ENCODE data around the gene PDLIM1. TPM values are rescaled to one million over a fixed set of nuclear protein-coding genes. Genes with fewer than 3 reads are reported as not detected.
A peak's percentile ranks its signal among the peaks of the same experiment; 100 is the strongest.

The PDLIM1 gene
- total and polyA plus RNA-seq, 2 of the 13 experiments (the other 11 are each of a cell fraction or from before 2014, with no cell fraction given): 119 to 123 TPM

- TF ChIP-seq ZFY (CRISPR knock-in tag; IDR thresholded peaks at IDR 0.05): peak; percentile 49; the same call in 1 of the 2 replicates
- TF ChIP-seq ZBTB34 (CRISPR knock-in tag; IDR thresholded peaks at IDR 0.05): 0 out of 2 replicates have a peak, but pooled peaks have one; percentile 49
- TF ChIP-seq DMTF1 (CRISPR knock-in tag; IDR thresholded peaks at IDR 0.05): no peak
- peak; percentile 75; the same call in 1 of the 2 replicates for TF ChIP-seq TBX2 (CRISPR knock-in tag; IDR thresholded peaks at IDR 0.05; ENCODE audit: borderline replicate concordance)
- TF ChIP-seq RCOR2 (CRISPR knock-in tag; IDR thresholded peaks at IDR 0.05): peak; percentile 94
- peak; percentile 96; the same call in 1 of the 2 replicates for TF ChIP-seq THRA (CRISPR knock-in tag; IDR thresholded peaks at IDR 0.05; ENCODE audit: borderline replicate concordance)
- peak; percentile 57; the same call in 1 of the 2 replicates for TF ChIP-seq CCDC6 (CRISPR knock-in tag; IDR thresholded peaks at IDR 0.05)
- peak; percentile 45; the same call in 1 of the 2 replicates for TF ChIP-seq ZNF629 (CRISPR knock-in tag; conservative IDR thresholded peaks at IDR 0.05)
- TF ChIP-seq, protein P1, sequence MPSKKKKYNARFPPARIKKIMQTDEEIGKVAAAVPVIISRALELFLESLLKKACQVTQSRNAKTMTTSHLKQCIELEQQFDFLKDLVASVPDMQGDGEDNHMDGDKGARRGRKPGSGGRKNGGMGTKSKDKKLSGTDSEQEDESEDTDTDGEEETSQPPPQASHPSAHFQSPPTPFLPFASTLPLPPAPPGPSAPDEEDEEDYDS (CRISPR knock-in tag; IDR thresholded peaks at IDR 0.05): peak; percentile 29; the same call in 1 of the 2 replicates
- TF ChIP-seq CEBPB (IDR thresholded peaks at IDR 0.05; ENCODE audit: borderline replicate concordance, low read depth, low read length): peak; percentile 62; the same call in 1 of the 2 replicates
- TF ChIP-seq ZNF605 (CRISPR knock-in tag; IDR thresholded peaks at IDR 0.05): peak; percentile 73; the same call in 1 of the 2 replicates
- TF ChIP-seq ZNF674 (CRISPR knock-in tag; IDR thresholded peaks at IDR 0.05; ENCODE audit: low read depth): no peak
- TF ChIP-seq, protein P2, sequence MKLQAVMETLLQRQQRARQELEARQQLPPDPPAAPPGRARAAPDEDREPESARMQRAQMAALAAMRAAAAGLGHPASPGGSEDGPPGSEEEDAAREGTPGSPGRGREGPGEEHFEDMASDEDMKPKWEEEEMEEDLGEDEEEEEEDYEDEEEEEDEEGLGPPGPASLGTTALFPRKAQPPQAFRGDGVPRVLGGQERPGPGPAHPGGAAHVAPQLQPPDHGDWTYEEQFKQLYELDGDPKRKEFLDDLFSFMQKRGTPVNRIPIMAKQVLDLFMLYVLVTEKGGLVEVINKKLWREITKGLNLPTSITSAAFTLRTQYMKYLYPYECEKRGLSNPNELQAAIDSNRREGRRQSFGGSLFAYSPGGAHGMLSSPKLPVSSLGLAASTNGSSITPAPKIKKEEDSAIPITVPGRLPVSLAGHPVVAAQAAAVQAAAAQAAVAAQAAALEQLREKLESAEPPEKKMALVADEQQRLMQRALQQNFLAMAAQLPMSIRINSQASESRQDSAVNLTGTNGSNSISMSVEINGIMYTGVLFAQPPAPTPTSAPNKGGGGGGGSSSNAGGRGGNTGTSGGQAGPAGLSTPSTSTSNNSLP (IDR thresholded peaks at IDR 0.05; ENCODE audit: low read depth, low read length): peak; percentile 88
- TF ChIP-seq POLR2A (IDR thresholded peaks at IDR 0.05; ENCODE audit: insufficient read depth in 1 of 2, low read depth in 2 of 2, low read length in 2 of 2): peak in 1 of 2 experiments; percentile 17; a peak in 1 of 4 replicates
- peak; percentile 71 for TF ChIP-seq MYC (CRISPR knock-in tag; IDR thresholded peaks at IDR 0.05; ENCODE audit: borderline replicate concordance)
- TF ChIP-seq TFE3 (CRISPR knock-in tag; IDR thresholded peaks at IDR 0.05): peak; percentile 61
Observed at GRCh38 chr10:95273393-95274312, 17.1 kb downstream of the PDLIM1 start (continued).
